ENCODE results near the gene DLG2.

GRCh38 chr11:84218318-84218717, 1408.8 kb downstream of the DLG2 start:
- TF ChIP-seq POLR2A (IDR thresholded peaks at IDR 0.05), result no peak
- no peak for TF ChIP-seq CTCF (IDR thresholded peaks at IDR 0.05)

Data from uterus (tissue), 2 donors.